NCI-H187 treated with DMSO at 0.1 percent for 48 hours (cell line): ENCODE measurements around the gene CLPX.
"Not testable (repeated sequence)": the region's sequence is repeated elsewhere in the genome, so short reads cannot be mapped to it uniquely, and the experiment has no call there.

Source experiments
- DNase-seq: peaks from one replicate; lab custom pipeline; 2025; lab: John Stamatoyannopoulos, UW

CLPX gene

DNA sequence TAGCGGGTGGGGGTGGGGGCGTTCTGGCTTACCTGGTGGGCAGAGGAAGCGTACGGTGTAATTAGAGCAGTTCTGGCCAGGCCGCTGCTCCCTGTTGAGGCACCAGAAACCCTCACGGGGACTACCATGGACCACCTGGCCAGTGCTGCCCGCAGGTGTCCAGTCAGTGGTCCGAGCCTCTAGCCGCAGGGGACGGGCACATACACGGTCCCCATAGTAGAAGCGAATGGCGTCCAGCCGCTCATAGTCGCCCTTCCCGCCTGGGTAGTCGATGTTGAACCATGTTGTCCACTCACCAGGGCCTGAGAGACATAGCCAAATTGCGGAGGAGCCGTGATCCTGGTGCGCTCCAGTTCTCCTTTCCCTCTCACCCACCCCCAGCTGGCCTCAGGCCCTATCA, 21.6 kb upstream of the CLPX start:
- DNase-seq: no peak

DNA sequence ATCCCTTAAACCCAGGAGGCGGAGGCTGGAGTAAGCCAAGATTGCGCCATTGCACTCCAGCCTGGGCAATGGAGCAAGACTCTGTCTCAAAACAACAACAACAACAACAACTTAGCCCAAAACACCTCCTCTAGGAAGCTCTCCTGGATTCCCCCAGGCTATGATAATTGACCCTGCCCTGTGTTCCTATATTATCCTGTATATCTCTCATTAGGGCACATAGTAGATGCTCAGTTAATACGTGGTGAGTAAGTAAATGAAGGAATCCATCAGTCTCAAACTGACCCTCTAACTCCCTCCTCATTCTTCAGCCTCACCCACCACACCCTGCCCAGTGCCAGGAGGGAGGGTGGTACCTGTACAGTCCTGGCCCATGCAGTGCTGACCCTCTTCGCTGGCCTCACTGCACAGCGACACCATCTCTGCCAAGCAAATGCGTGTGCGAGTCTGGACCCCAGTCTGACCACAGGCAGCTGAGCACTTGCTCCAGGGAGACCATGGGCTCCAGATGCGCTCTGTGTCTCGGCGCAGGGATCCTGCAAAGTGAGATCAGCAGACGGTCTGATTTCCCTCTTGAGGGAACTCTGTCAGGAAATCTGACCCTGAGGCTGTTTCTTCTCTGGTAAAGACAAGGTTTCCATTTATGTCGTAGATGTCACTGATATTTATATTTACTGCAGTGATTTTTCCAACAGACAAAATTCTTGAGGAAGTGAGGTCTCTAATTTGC, 20.0 kb upstream of the CLPX start:
- DNase-seq: no peak

DNA sequence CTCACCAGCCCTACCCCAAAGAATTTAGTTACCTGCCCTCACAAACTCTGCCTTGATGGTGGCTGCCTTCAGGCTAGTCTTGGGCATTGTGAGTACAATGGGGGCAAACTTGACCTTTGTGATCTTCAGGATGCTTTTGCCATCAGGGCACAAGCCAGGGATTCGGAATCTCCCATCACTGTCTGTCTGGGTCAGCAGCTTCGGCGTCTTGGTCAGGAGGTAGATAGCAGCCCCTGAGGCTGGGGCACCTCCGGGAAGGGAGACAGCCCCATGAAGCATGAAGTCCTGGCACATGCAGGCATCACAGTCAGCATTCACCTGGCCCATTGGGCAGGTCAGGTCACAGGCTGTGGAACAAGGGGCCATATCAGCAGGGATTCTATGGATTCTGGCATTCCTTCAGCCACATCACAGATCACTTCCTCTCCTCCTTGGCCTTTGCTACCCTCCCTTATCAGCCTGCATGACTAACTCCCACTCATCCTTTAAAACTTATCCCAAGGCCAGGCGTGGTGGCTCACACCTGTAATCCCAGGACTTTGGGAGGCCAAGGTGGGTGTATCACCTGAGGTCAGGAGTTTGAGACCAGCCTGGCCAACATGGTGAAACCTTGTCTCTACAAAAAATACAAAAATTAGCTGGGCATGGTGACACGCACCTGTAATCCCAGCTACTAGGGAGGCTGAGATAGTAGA, 19.2 kb upstream of the CLPX start:
- DNase-seq: no peak

- DNase-seq: no peak
Observed at GRCh38 chr15:65201918-65202317, 16.8 kb upstream of the CLPX start.

DNA sequence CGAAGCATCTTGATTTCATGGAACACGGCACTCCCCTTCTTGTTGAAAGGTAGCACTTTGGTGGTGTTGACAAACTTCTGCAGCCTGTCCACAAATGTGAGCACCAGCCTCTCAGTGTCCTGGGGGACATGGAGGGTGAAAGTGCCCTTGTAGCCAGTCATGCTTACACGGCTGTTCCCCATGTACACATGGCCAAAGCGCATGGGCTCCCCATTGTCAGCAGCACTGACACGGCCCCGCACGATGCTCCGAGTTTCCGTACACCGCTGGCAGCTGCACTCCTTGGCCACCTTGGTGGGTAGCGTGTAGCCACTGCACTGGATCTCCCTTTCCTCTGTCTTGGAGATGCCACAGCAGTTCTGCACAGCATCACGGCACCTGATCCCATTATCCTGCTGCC, 13.4 kb upstream of the CLPX start:
- DNase-seq: no peak

DNA sequence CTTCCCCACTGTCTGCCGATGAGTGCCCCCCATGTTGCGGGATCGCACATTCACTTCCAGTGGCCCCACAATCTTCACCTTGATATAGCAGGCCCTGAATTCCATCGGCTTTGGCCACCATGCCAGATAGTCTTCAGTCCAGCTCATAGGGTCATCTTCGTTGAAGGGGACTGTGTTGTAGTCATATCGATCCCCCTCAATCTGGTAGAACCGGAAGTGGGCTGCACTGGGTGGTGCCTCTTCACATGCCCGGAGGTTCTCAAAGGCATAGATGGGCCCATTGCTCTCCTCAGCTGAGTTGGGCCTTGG, 12.1 kb upstream of the CLPX start:
- no peak for DNase-seq

GRCh38 chr15:65196637-65197336, 11.6 kb upstream of the CLPX start:
- DNase-seq: no peak

DNA sequence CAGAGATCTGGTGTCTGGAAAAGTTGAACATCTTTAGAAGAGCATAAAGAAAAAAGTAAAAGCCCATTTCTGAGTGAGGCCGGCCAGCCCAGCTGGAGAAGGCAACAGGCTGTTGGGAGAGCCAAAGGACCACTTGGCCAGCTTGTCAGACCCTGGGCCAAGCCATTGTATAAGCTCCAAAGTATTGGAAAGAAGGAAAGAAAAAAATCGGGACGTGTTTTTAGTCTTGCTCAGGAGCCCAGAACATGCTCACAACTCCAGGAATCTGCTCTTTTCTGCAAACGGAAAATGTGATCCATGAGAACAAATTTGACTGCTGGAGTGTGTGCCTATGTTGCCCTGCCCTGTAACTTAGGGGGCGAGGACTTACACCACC, 10.4 kb upstream of the CLPX start:
- no peak for DNase-seq

- DNase-seq: no peak
Observed at GRCh38 chr15:65194826-65195547, 9.8 kb upstream of the CLPX start.

GRCh38 chr15:65192016-65192415, 6.9 kb upstream of the CLPX start:
- DNase-seq: no peak

GRCh38 chr15:65189102-65189740, 4.1 kb upstream of the CLPX start:
- no peak for DNase-seq

DNA sequence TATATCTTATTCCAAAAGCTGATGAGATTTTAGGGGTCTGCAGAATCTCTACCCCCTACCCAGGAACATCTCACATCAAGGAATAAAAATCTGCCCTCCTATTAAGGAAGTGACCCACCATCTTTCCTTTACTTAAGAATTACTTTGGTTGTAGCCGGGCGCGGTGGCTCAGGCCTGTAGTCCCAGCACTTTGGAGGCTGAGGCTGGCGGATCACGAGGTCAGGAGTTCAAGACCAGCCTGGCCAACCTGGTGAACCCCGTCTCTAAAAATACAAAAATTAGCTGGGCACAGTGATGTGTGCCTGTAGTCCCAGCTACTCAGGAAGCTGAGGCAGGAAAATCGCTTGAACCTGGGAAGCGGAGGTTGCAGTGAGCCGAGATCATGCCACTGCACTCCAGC, 3.3 kb upstream of the CLPX start:
- not testable (repeated sequence) for DNase-seq

DNA sequence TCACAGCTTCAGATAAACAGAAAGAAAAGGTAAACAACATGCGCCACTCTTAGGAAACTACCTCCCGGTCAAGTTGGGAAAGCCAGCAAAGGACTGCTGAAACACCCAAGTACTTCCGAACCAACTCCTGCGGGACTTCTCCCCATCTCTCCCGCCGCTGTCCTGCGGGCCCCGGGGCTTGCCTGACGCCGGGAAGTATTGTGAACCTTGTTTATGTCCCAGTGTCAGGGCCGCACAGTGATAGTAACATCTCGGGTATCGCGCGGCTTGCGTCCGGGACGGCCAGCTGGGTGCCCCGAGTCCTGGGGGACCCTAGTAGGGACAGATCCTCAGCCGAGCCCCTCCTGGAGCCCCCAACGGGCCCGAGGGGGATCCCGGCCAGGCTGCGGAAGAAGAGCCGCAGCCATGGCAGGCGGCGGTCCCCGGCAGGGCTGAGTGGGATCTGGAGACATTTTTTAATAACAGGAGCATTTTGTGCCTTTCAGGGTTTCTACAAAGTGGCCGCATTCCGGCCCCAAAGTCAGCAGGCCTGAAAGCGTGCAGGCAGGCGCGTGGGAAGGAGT, 756 bp downstream of the CLPX start:
- DNase-seq: no peak

DNA sequence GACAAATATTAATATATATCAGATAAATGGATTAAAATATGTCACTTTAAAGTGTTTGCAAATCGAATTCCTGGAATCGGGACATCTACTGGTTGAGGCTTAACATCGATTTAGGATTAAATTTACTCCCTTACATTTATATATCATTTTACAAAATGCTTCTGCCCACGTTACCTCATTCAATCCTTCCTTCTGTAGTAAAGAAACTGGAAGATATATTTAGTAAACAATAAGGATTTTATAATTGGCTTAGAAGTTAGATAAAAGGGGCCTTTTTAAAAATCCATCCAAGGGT, 1.3 kb downstream of the CLPX start:
- no peak for DNase-seq

- DNase-seq: no peak
Observed at GRCh38 chr15:65182538-65182937, 2.6 kb downstream of the CLPX start.

GRCh38 chr15:65181582-65182353, 3.4 kb downstream of the CLPX start:
- DNase-seq: not testable (repeated sequence)

GRCh38 chr15:65180167-65180566, 5.0 kb downstream of the CLPX start:
- no peak for DNase-seq

DNA sequence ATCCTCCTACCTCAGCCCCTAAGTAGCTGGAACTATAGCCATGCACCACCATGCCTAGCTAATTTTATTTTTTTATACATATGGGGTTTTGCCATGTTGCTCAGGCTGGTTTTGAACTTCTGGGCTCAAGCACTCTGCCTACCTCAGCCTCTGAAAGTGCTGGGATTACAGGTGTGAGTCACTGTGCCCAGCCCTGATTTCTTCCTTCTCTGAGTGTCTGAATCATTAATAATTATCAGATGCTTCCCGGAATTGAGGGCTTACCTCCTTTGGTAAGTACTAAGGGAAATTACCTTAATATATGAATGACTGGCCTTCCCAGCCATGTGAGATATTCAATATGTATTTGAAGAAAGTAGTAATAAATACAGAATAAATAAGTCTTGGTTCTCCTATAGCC, 7.2 kb downstream of the CLPX start:
- no peak for DNase-seq

GRCh38 chr15:65176056-65176455, 9.1 kb downstream of the CLPX start:
- no peak for DNase-seq

- no peak for DNase-seq
Observed at GRCh38 chr15:65175511-65175910, 9.6 kb downstream of the CLPX start.

- DNase-seq: no peak
Observed at GRCh38 chr15:65174509-65174908, 10.6 kb downstream of the CLPX start.
